ENCODE data around the gene SMYD2. TPM values are rescaled to one million over a fixed set of nuclear protein-coding genes. Genes with fewer than 3 reads are reported as not detected.

SMYD2 gene
- total RNA-seq, 1 experiment from 2014 or later, result 27.2 TPM

DNA sequence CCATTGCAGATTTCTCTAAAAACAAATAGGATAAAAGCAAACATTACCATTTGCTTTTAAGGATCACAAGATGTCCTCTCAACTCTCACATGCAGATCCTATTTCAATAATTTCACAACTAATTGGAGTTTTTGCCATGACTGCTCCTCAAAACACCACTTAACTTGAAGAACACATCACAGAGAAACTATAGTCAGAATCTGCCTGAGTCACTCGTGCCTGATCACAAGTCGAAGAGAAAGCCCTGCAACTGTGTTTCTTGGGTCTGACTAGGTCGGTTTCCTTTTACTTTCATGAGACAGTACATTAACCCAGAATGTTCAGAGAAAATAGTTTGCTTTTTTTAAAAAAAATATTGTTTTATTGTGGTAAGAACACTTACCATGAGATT, 46.3 kb upstream of the SMYD2 start (continued):
- TF ChIP-seq JUND (IDR thresholded peaks at IDR 0.05), result no peak
- no peak for TF ChIP-seq CTCF (IDR thresholded peaks at IDR 0.05 in 2 of 3, conservative IDR thresholded peaks at IDR 0.05 in 1 of 3; ENCODE audit: borderline replicate concordance in 1 of 3, insufficient read depth in 1 of 3, low read depth in 2 of 3, low read length in 2 of 3)
- TF ChIP-seq ELF1 (IDR thresholded peaks at IDR 0.05; ENCODE audit: borderline replicate concordance, low read depth), result no peak
- TF ChIP-seq MAX (IDR thresholded peaks at IDR 0.05), result no peak
- TF ChIP-seq EZH2phosphoT487 (IDR thresholded peaks at IDR 0.05; ENCODE audit: borderline replicate concordance), result no peak

DNA sequence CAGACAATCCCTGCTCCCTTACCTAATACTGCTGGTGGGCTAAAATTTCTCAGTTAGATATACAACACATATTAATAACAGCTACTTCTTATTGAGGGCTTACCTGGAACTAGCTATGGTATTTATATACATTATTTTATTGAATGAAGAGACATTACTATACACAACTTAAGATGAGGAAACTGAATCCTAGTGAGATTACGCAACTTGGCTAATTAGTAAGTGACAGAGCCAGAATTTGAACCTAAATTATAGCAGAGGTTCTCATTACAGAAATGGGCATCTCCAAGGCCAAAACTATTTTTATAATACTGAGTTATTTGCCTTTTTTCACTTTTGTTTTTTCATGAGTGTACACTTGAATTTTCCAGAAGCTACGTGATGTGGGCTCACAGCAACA, 44.5 kb upstream of the SMYD2 start:
- Histone ChIP-seq H3K9ac (ENCODE audit: low read length) (no peak overlapping the region), H3K4me1 (ENCODE audit: control insufficient read depth in 1 of 2, insufficient read depth in 2 of 2, low read length in 2 of 2) (no peaks in the 10 kb centered on the region), H4K20me1 (ENCODE audit: insufficient read depth) (no peaks in the 10 kb centered on the region), H3K9me3 (ENCODE audit: control insufficient read depth in 1 of 2, insufficient read depth in 1 of 2, low read depth in 1 of 2, low read length in 2 of 2) (no peaks in the 10 kb centered on the region), H3K9me2 (ENCODE audit: insufficient read depth) (no peaks in the 10 kb centered on the region), H3K36me3 (ENCODE audit: control insufficient read depth in 1 of 2, insufficient read depth in 2 of 2, low read length in 2 of 2) (no peaks in the 10 kb centered on the region), H3K79me2 (ENCODE audit: insufficient read depth, low read length) (no peaks in the 10 kb centered on the region), H3K4me2 (ENCODE audit: low read length) (no peak overlapping the region), H3K4me3 (replicated peaks in 1 of 2; ENCODE audit: low read depth in 1 of 2, low read length in 2 of 2) (no peak overlapping the region), H2AFZ (ENCODE audit: low read depth, low read length, poor library complexity, severe bottlenecking) (no peak overlapping the region), H3K27ac (ENCODE audit: low read depth, low read length) (no peak overlapping the region), H3K27me3 (ENCODE audit: insufficient read depth, low read length) (no peaks in the 10 kb centered on the region)
- no peak for DNase-seq (ENCODE audit: low read depth, low spot score)
- RAD21 ChIA-PET (ENCODE audit: low non-redundant PET in 1 of 2, low total read pairs in 2 of 2, uncharacterized antibody in 2 of 2, unreplicated experiment in 2 of 2), result no interaction called here
- ATAC-seq, result no peak
- BruUV-seq (replicated peaks), result no TSS peak
- CTCF ChIA-PET, result no interaction called here
- POLR2A ChIA-PET, result no interaction called here
- TF ChIP-seq, protein P1, sequence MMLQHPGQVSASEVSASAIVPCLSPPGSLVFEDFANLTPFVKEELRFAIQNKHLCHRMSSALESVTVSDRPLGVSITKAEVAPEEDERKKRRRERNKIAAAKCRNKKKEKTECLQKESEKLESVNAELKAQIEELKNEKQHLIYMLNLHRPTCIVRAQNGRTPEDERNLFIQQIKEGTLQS (IDR thresholded peaks at IDR 0.05), result no peak
- no peak for TF ChIP-seq CBX3 (IDR thresholded peaks at IDR 0.05; ENCODE audit: low read depth)
- TF ChIP-seq EGR1 (IDR thresholded peaks at IDR 0.05; ENCODE audit: low read depth), result no peak
- intact Hi-C loops (cut with micrococcal nuclease), result no loop called here
